HCT116 (cell line): Measurements from ENCODE around the gene SPSB2.

Experiments used
- CEBPB ChIP-seq: IDR thresholded peaks from 2 replicates; pipeline ENCODE4 v1.6.1; 2012; ENCODE audit warnings: low read depth
- FOSL1 ChIP-seq: IDR thresholded peaks from 2 replicates; pipeline ENCODE4 v1.6.1; 2012; ENCODE audit warnings: low read depth
- POLR2A ChIP-seq: IDR thresholded peaks from 2 replicates; pipeline ENCODE4 v1.7.0; 2011; ENCODE audit warnings: borderline replicate concordance; ENCODE audit not compliant: insufficient read depth, insufficient read length; ENCODE audit errors: extremely low read depth
- POLR2AphosphoS5 ChIP-seq: IDR thresholded peaks from 2 replicates; pipeline ENCODE4 v1.6.1; 2011; ENCODE audit warnings: mild to moderate bottlenecking, low read depth, low read length, moderate library complexity
- SIN3A ChIP-seq: IDR thresholded peaks from 2 replicates; pipeline ENCODE4 v1.6.1; 2012; ENCODE audit warnings: low read depth
- SP1 ChIP-seq: IDR thresholded peaks from 2 replicates; pipeline ENCODE4 v1.6.1; 2012; ENCODE audit warnings: low read depth
- YY1 ChIP-seq: IDR thresholded peaks from 2 replicates; pipeline ENCODE4 v1.6.1; 2011; ENCODE audit warnings: low read length, low read depth, moderate library complexity, mild to moderate bottlenecking; ENCODE audit not compliant: insufficient replicate concordance; ENCODE audit errors: extremely low read depth
- TF ChIP-seq, protein P1 (sequence below), 3 experiments: fragments of 200-600 bp in 1 of 3; sonication (generic) in 1 of 3; IDR thresholded peaks in 2 of 3; conservative IDR thresholded peaks in 1 of 3; 2 replicates each; pipeline ENCODE4 v1.5.1; 2012 to 2017; ENCODE audit warnings: low read depth in 2 of 3, low read length in 2 of 3, antibody characterized with exemption in 1 of 3, borderline replicate concordance in 1 of 3, control low read depth in 1 of 3, mild to moderate bottlenecking in 1 of 3, mixed read lengths in 1 of 3, mixed run types in 1 of 3, moderate library complexity in 1 of 3; ENCODE audit not compliant: insufficient read depth in 1 of 3
- TF ChIP-seq, protein P2 (sequence below): IDR thresholded peaks from 2 replicates; pipeline ENCODE4 v1.6.1; 2012
- TF ChIP-seq, protein P3 (sequence below): IDR thresholded peaks from 2 replicates; pipeline ENCODE4 v1.6.1; 2011; ENCODE audit warnings: mild to moderate bottlenecking, low read length, moderate library complexity; ENCODE audit not compliant: insufficient replicate concordance; ENCODE audit errors: extremely low read depth

DNA sequence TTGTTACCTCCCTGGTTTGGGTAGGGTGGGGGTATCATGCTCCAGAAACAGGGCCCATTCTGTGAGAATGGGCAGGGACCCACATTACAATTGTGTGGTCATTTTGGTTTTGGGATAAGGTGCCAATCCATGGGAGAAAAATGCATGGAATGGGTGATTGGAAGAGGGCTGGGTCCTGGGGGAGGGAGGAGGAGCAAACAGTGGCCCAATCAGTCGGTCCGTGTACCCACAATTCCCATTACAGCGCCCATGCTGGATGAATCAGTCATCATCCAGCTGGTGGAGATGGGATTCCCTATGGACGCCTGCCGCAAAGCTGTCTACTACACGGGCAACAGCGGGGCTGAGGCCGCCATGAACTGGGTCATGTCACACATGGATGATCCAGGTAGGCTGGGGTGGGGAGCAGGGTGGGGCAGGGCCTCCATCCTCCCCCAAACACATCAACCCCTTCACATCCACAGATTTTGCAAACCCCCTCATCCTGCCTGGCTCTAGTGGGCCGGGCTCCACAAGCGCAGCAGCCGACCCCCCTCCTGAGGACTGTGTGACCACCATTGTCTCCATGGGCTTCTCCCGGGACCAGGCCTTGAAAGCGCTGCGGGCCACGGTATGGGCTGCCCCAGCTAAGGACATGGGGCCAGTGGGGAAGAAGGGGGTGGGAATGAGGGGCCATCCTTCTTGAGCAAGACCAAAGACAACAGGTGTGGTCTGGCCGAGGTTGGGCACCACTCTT, 9.3 kb downstream of the SPSB2 start:
- TF ChIP-seq FOSL1 (no peak), SP1 (no peak), YY1 (no peak), POLR2AphosphoS5 (no peak), SIN3A (no peak), POLR2A (no peak), CEBPB (no peak)
- TF ChIP-seq, protein P1, sequence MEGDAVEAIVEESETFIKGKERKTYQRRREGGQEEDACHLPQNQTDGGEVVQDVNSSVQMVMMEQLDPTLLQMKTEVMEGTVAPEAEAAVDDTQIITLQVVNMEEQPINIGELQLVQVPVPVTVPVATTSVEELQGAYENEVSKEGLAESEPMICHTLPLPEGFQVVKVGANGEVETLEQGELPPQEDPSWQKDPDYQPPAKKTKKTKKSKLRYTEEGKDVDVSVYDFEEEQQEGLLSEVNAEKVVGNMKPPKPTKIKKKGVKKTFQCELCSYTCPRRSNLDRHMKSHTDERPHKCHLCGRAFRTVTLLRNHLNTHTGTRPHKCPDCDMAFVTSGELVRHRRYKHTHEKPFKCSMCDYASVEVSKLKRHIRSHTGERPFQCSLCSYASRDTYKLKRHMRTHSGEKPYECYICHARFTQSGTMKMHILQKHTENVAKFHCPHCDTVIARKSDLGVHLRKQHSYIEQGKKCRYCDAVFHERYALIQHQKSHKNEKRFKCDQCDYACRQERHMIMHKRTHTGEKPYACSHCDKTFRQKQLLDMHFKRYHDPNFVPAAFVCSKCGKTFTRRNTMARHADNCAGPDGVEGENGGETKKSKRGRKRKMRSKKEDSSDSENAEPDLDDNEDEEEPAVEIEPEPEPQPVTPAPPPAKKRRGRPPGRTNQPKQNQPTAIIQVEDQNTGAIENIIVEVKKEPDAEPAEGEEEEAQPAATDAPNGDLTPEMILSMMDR (IDR thresholded peaks at IDR 0.05 in 2 of 3, conservative IDR thresholded peaks at IDR 0.05 in 1 of 3; ENCODE audit: borderline replicate concordance in 1 of 3, insufficient read depth in 1 of 3, low read depth in 2 of 3, low read length in 2 of 3) = no peak
- TF ChIP-seq, protein P2, sequence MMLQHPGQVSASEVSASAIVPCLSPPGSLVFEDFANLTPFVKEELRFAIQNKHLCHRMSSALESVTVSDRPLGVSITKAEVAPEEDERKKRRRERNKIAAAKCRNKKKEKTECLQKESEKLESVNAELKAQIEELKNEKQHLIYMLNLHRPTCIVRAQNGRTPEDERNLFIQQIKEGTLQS = no peak
- TF ChIP-seq, protein P3, sequence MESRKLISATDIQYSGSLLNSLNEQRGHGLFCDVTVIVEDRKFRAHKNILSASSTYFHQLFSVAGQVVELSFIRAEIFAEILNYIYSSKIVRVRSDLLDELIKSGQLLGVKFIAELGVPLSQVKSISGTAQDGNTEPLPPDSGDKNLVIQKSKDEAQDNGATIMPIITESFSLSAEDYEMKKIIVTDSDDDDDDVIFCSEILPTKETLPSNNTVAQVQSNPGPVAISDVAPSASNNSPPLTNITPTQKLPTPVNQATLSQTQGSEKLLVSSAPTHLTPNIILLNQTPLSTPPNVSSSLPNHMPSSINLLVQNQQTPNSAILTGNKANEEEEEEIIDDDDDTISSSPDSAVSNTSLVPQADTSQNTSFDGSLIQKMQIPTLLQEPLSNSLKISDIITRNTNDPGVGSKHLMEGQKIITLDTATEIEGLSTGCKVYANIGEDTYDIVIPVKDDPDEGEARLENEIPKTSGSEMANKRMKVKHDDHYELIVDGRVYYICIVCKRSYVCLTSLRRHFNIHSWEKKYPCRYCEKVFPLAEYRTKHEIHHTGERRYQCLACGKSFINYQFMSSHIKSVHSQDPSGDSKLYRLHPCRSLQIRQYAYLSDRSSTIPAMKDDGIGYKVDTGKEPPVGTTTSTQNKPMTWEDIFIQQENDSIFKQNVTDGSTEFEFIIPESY = no peak
